ENCODE results near the gene LIN9.

The LIN9 gene

DNA sequence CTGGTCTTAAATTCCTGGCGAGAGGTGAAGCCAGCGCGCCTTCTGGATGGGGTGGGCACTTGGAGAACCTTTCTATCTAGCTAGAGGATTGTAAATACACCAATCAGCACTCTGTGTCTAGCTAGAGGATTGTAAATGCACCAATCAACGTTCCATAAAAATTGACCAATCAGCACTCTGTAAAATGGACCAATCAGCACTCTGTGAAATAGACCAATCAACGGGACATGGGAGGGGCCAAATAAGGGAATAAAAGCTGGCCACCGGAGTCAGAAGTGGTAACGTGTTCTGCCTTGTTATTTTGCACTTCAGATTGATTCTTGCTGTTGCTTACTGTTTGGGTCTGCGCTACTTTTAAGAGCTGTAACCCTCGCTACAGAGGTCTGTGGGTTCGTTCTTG is 12.0 kb upstream of the LIN9 start:
- no peak for DNase-seq

DNA sequence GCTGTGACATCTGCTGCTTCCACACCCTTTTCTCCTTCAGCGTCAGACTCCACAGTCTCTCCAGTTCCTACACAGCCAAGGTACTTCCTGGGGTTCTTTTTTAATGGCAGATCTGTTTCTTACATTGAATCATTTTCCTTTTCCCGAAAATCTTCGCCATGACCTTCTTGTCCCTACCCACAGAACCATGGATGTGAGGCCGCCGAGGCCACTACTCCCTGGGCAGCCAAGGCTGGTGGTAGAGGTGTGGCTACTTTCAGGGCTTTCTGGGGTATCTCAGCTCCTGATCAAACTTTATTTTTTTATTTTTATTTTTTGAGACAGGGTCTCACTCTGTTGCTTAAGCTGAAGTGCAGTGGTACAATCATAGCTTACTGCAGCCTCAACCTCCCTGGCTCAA is 9.5 kb upstream of the LIN9 start:
- DNase-seq = no peak

DNA sequence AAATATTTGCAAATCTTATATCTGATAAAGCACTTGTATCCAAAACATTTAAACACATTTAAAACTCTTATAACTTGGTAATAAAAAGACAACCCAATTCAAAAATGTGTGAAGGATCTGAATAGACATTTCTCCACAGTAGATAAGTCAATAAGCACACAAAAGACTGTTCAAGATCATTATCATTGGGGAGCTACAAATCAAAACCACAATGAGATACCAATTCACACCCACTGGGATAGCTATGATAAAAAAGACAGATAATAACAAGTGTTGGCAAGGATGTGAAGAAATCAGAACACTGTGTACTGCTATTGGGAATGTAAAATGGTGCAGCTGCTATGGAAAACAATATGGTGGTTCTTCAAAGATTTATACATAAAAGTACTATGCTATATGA is 5.1 kb upstream of the LIN9 start:
- DNase-seq = no peak

DNA sequence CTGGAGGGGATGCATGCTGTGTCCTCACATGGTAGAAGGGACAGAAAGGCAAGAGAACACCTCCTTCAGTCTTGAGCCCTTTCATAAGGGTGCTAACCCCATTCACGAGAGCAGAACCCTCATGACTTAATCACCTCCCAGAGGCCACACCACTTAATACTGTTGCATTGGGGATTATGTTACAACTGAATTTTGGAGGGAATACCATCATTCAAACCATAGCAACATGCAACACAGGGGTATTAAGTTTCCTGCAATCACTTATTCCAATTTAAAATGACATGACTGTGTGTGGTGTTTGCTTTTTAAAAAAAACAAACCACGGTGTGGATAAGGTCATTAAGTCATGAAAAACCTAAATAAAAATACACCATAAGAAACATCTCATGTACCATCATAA is 3.1 kb upstream of the LIN9 start:
- no peak for DNase-seq

DNA sequence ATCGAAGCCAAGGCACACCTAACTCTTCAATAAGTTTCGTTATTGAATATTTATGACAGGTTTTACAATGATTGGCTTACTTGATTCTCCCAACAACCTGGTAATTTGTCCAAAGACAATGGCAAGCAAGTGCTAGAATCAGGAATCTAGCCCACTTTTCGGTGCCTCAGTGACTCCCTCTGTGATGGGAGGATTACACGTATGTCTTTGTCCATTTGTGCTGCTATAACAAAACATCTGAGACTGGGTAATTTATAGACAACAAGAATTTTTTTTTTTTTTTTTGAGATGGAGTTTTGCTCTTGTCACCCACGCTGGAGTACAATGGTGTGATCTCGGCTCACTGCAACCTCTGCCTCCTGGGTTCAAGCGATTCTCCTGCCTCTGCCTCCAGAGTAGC is 2.4 kb upstream of the LIN9 start:
- DNase-seq = no peak

DNA sequence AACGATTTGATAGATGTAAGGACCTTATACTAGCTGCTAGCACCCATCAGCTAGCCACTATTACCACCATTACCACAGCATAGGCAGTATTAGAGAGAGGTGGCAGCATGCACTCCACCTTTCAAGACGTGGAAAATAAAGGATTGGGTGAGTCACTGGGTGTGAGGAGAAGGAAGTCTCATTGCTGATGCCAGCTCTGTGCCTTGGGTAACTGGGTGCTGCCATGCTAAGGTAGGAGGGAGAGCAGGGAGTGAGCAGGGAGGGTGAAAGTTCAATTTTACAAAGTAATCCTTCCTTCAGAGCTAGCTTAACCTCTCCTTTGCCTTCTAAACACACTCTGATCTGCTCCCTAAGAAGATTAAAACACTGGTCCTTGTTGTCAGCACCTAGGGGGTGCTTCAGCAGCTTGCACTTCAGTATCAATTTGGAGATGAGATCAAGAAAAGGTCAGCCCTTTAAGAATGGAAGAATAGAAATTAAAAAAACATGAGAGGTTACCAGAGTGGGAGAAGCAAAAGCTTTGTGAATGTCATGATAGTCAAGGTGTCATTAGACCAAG is 1.8 kb upstream of the LIN9 start:
- no peak for DNase-seq

DNA sequence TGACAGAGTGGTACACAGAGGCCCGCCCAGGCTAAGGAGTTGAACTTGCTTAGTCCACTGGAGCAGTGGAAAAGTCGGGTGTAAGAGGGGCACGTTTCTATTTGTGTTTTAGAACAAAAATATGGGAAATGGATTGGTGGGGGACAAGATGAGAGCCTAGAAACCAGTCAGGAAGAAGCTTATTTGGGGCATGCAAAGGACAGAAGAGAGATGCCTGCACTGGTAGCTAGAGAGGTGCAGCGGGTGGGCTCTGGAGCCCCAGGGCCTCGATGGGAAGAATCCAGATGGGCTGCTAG is 1.2 kb upstream of the LIN9 start:
- no peak for DNase-seq

DNA sequence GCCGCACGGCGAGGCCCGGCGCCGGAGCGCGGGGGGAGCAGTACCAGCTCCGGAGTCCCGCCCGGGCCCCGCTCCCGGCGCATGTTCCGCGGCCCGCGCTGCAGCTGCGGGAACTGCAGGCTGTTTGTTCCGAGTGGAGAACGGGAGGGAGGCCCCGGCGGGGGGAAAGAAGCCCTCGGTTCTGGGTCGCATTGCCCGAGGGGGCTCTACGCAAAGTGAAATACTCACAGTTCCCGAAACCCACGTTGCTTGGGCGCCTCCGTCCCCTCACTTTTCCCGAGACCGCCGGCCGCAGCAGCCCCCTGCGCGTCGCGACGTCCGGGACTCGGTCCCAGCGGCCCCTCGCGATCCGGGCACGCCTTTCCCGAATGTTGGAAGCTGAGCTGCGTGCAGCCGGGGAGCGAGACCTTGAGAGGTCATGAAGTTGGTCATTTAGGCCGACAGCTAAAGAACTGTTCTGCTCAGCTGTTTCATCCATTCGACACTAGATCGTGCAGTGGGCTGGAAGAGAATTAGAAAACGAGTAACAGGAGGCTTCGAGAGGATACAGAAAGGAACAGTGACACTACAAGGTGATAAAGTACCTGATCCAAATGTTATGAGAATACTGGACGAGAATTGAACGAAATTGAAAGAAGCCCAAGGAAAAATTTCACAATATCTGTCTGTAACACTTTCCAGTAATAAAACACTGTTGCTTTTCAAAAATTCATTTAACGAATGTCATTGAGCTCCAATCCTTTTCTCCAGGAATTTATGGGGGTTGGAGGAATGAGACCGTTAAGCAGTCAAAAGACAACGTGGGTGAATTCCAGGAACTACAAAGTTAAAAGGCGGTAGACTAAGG is 657 bp upstream of the LIN9 start:
- no peak for DNase-seq

DNA sequence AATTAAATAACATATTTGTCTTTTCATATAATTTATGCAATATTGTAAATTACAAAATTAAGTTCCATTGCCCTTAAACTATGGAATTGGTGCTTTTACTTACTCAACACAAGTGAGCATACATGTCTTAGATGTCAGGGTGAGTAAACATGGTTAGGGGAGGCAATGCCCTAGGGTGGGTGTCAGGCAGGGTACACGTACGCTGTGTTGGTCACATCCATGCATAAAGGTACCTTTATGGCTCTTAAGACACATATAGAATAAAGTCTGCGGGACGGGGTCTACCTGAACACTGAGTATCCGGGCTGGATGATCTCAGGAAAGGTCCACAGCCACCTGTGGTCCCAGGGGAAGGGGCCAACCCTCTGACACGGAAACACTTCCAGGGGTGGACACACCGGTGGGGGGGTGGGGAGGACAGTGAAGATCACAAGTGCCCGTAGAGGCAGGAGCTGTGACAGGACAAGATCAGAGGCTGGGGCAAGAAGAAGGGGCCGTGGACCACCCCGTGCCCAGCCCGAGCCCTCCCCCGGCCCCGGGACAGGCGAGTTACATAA is 720 bp downstream of the LIN9 start:
- DNase-seq = peak; percentile 33

DNA sequence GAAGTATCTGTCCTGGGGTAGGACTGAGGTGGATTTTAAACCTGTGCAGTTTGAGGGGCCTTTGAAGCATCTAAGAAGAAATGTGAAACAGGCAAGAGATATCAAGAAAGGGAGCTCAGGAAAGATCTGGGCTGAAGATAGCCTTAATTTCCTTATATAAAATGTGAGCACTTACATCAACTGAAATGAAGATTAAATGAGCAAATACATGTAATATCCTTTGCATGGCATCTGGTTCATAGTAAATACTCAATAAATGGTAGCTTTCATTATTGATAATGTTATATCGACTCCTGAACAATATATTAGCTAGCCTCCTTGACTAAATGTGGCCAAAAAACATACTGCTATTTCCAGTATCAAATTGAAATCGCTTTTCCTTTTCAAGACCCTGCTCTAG is 2.5 kb downstream of the LIN9 start:
- DNase-seq = no peak

DNA sequence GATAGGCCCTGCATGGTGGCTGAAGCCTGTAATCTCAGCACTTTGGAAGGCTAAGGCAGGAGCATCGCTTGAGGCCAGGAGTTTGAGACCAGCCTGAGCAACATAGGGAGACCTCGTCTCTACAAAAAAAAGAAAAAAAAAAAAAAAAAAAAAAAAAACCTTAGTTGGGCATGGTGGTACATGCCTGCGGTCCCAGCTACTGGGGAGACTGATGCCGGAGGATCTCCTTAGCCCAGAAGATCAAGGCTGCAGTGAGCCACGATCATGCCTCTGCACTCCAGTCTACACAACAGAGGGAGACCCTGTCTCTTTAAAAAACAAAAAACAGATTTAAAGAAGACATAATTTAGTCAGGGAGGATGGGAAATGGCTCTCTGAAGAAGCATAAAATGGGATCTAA is 3.8 kb downstream of the LIN9 start:
- no peak for DNase-seq

DNA sequence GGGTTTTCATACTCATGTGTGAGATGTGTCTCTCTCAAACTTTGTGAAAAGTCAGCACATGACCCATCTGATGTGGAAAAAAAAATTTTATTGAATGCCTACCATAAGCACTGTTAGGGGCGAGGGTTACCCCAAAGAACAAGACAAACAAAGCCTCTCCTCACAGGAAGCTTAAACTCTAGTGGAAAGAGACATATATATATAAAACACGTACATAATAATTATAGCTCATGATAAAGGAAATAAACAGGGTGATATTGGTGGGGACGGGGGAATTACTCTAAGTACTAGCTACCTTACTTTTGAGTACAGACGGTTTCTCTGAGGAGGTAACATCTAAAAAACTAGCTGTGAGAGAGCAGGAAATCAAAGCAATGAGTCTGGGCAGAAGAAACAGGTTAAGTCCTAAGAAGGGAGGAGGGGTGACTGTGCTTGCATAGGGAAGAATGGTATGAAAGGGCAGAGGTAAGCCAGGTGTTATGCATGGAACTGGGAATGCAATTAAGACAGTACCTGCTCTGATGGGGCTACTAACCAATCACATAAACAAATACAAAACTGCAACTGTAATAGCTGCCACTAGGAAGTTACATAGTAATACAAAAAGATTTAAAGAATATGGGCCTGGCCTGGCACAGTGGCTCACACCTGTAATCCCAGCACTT is 4.5 kb downstream of the LIN9 start:
- DNase-seq = no peak

DNA sequence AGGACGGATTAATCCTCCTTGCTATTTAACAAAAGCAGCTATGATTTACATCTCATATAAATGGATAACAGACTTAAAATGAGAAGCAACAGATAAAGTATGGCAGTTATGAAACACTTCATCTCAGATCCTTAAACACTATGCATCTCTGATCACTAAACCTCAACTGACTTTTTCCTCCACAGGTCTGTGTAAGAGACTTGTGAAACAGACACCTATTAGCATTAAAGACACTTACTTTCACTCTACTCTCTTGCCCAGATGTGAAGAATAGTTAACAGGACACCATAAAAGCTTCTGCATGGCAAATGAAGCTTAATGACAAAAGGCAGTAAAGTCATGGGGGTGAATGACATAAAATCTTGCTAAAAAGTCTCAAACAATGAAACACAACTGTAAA is 6.2 kb downstream of the LIN9 start:
- DNase-seq = no peak

DNA sequence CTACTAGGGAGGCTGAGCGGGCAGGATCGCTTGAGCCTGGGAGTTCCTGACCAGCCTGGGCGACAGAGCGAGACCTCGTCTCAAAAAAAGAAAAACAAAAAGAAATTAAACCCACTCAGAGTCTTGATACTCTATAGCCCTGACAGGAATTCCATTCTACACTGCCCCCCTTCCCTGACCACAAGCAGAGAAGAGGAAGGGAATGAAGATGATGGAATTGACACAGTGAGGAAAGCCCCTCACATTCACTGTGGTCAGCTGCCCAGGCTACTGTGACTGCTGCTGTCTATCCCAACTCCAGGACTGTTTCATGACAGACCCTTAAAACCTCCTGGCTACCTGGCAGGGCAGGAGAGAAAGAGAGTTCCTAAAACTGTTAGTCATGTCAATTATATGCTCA is 12.1 kb downstream of the LIN9 start:
- DNase-seq = no peak

DNA sequence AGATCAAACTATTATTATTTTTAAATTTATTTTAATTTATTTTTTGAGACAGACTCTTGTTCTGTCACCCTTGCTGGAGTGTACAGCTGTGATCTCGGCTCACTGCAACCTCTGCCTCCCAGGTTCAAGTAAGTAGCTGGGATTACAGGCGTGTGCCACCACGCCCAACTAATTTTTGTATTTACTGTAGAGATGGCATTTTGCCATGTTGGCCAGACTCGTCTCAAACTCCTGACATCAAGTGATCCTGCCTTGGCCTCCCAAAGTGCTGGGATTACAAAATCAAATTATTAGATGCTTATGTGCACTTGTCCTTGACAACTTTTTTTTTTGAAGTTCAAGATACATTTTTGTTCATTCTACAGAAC is 15.4 kb downstream of the LIN9 start:
- no peak for DNase-seq

DNA sequence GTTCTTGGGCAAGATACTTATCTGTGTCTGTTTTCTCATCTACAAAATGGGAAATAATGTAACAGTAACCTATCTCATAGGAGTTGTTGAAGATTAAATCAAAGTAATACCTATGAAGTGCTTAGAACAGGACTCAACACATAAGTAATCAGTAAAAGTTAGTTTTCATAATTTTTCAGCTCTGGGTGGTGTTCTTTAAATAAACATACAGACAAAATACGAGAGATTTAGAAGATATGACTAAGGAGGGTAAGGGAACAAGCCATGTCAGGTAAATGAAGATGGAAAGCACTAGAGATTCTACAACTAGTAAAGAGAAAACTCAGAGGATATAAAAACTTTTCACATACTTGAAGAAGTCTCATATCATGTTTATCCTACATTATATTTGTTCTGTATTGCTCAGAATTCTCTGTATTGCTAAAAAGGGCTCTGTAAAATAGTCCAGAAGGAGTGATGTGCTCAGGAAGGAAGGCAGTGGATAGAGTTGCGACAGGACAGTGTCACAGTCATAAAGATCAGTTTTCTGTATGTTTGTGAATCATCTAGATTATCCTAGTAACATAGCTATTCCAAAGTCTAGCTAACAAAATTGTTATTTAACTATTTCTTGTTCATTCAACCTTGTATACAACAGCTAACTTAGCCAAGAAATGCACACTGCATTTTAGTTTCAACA is 16.0 kb downstream of the LIN9 start:
- no peak for DNase-seq

DNA sequence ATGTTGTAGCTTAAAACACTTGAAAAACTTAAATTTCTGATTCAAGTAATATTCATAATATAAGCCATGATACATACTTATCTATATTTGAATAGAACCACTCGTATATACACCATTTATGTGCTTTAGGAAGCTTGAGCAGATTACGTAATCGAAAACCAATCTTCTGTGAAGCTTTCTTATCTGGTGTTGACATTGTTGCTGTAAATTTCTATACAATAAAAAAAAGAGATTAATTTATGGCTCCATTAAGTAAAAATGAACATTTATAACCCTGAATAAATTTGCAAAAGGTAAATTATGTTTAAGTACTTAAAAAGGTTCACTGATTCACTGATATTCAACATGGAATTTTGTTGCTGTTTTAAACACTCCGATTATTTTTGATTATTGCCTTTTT is 21.4 kb downstream of the LIN9 start:
- no peak for DNase-seq

DNA sequence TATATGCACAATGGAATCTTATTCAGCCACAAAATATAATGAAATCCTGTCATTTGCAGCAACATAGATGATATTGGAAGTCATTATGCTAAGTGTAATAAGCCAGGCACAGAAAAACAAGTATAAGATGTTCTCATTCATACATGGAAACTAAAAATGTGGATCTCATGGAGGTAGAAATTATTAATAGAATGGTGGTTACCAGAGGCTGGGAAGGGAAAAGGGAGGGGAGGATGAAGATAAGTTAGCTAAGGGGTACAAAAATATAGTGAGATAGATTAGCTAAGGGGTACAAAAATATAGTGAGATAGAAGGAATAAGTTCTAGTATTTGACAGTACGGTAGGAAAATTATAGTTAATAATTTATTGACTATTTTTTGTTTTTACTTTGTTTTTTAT is 27.9 kb downstream of the LIN9 start:
- DNase-seq = no peak

DNA sequence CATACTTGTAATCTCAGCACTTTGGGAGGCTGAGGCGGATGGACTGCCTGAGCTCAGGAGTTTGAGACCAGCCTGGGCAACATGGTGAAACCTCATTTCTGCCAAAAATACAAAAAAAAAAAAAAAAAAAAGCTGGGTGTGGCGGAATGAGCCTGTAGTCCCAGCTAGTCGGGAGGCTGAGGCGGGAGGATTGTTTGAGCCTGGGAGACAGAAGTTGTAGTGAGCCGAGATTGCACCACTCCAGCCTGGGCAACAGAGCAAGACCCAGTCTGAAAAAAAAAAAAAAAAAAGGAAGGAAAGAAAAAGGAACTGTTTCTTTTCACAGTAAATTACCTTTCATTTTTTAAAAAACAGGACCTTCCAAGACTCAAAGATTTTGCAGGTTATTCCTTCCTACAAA is 29.5 kb downstream of the LIN9 start:
- DNase-seq = no peak

DNA sequence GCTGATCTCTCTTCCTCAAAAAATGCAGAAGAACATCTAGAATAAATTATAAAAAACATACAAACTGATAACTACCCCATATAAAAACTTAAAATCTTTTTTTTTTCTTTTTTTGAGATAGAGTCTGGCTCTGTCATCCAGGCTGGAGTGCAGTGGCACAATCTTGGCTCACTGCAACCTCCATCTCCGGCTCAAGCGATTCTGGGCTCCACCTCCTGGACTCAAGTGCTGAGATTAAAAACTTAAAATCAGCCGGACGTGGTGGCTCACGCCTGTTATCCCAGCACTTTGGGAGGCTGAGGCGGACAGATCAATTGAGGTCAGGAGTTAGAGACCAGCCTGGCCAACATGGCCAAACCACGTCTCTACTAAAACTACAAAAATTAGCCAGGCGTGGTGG is 31.1 kb downstream of the LIN9 start:
- DNase-seq = no peak

DNA sequence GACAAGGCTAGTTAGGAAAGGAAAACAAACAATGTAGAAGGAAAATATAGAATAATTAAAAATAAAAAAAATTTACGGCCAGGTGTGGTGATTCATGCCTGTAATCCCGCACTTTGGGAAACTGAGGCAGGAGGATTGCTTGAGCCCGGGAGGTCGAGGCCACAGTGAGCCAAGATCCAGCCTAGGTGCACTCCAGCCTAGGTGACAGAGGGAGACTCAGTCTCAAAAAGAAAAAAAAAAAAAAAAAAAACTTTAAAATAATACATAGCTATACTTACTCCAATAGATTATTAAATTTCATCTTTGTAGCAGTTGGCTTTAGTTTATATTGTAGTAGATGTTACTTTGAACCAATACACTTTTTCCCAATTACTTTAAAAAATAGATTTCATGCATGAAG is 32.0 kb downstream of the LIN9 start:
- no peak for DNase-seq

DNA sequence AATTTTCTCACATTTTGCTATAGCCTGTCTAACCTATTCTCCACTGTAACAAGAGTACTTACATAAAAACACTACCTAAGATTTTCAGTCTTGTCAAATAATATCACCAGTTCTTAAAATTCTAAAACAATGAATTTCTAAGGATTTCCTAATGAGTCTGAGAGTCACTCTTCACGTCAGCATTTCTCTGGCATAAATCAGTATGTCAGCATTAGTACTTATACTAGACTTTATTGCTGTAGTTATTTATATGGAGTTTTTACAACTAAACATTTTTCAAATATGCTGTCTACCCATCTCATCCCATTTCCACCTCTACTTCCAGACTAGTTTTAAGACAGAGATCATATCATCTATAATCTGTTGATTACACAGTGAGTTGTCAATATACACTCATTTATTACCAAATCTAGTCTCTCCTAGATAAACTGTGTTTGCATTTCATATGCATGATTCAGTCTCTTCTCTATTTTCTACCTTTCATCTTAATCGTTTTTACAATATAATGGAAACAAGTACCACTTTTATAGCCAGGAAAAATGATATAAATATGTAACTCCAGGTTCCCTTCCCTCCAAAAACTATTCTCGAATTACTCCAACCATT is 32.8 kb downstream of the LIN9 start:
- no peak for DNase-seq

DNA sequence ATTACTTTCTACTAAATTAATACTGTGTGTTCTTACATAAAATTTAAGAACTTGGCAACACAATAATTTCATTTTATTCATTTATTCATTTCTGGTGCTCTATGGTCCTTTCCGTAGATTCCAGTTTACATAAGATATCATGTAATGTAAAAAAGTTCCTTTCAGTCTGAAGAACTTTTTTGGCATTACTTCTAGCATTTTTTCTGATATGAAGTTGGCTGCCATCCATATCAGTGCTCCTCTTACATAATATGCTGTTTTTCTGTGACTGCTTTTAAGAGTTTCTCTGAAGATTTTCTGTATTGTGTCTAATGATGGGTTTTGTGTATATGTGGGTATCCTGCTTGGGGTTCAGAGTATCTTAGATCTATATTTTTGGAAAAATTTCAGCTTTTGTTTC is 34.8 kb downstream of the LIN9 start:
- DNase-seq = no peak

Measured in left hindlimb (tissue), 1 donor.